ENCODE data around the gene NPIPA1. TPM values are rescaled to one million over a fixed set of nuclear protein-coding genes. Genes with fewer than 3 reads are reported as not detected.
"Not testable (repeated sequence)": the region's sequence is repeated elsewhere in the genome, so short reads cannot be mapped to it uniquely, and the experiment has no call there.

NPIPA1 gene
- total RNA-seq, 2 experiments from 2014 or later, result 66.7 to 124 TPM

- H3K36me3 ChIP-seq (ENCODE audit: insufficient read depth, low read length); H3K79me2 ChIP-seq (ENCODE audit: insufficient read depth, low read depth, low read length); H3K4me3 ChIP-seq (ENCODE audit: low read depth, low read length, poor library complexity, severe bottlenecking); H3K9me3 ChIP-seq (ENCODE audit: low read length); H3K27ac ChIP-seq (ENCODE audit: low read depth, low read length, poor library complexity, severe bottlenecking); H3K4me1 ChIP-seq (ENCODE audit: insufficient read depth, low read length, poor library complexity, severe bottlenecking); CTCF ChIA-PET (ENCODE audit: unreplicated experiment); DNase-seq (ENCODE audit: low spot score); H3K4me2 ChIP-seq (ENCODE audit: low read length); H3K9me2 ChIP-seq (ENCODE audit: insufficient read depth, low read length); intact Hi-C loops (cut with micrococcal nuclease; ENCODE audit: unreplicated experiment); BruUV-seq (replicated peaks); H2AFZ ChIP-seq (ENCODE audit: low read length); POLR2A ChIA-PET; H4K20me1 ChIP-seq (ENCODE audit: insufficient read depth, low read length): not testable (repeated sequence)
- peak; percentile 45; the same call in 1 of the 2 replicates for TF ChIP-seq CTCF (conservative IDR thresholded peaks at IDR 0.05; ENCODE audit: low read length)
Measured at GRCh38 chr16:14897006-14897664, 40.1 kb upstream of the NPIPA1 start.

GRCh38 chr16:14898162-14898561 is 39.1 kb upstream of the NPIPA1 start:
- CTCF ChIA-PET (ENCODE audit: unreplicated experiment); BruUV-seq (replicated peaks); H4K20me1 ChIP-seq (ENCODE audit: insufficient read depth, low read length); H3K27ac ChIP-seq (ENCODE audit: low read depth, low read length, poor library complexity, severe bottlenecking); intact Hi-C loops (cut with micrococcal nuclease; ENCODE audit: unreplicated experiment); H3K4me2 ChIP-seq (ENCODE audit: low read length); H2AFZ ChIP-seq (ENCODE audit: low read length); H3K79me2 ChIP-seq (ENCODE audit: insufficient read depth, low read depth, low read length); H3K4me3 ChIP-seq (ENCODE audit: low read depth, low read length, poor library complexity, severe bottlenecking); H3K36me3 ChIP-seq (ENCODE audit: insufficient read depth, low read length); H3K9me3 ChIP-seq (ENCODE audit: low read length); POLR2A ChIA-PET; H3K9me2 ChIP-seq (ENCODE audit: insufficient read depth, low read length); H3K4me1 ChIP-seq (ENCODE audit: insufficient read depth, low read length, poor library complexity, severe bottlenecking); DNase-seq (ENCODE audit: low spot score): not testable (repeated sequence)

- H3K27ac ChIP-seq (ENCODE audit: low read depth, low read length, poor library complexity, severe bottlenecking); H3K9me3 ChIP-seq (ENCODE audit: low read length); DNase-seq (ENCODE audit: low spot score); H3K4me2 ChIP-seq (ENCODE audit: low read length); BruUV-seq (replicated peaks); H4K20me1 ChIP-seq (ENCODE audit: insufficient read depth, low read length); H3K9me2 ChIP-seq (ENCODE audit: insufficient read depth, low read length); H3K4me1 ChIP-seq (ENCODE audit: insufficient read depth, low read length, poor library complexity, severe bottlenecking); H3K36me3 ChIP-seq (ENCODE audit: insufficient read depth, low read length); POLR2A ChIA-PET; H2AFZ ChIP-seq (ENCODE audit: low read length); H3K4me3 ChIP-seq (ENCODE audit: low read depth, low read length, poor library complexity, severe bottlenecking); CTCF ChIA-PET (ENCODE audit: unreplicated experiment); intact Hi-C loops (cut with micrococcal nuclease; ENCODE audit: unreplicated experiment); H3K79me2 ChIP-seq (ENCODE audit: insufficient read depth, low read depth, low read length): not testable (repeated sequence)
Measured at GRCh38 chr16:14903191-14903957, 33.9 kb upstream of the NPIPA1 start.

- H3K4me1 ChIP-seq (ENCODE audit: insufficient read depth, low read length, poor library complexity, severe bottlenecking); H3K4me3 ChIP-seq (ENCODE audit: low read depth, low read length, poor library complexity, severe bottlenecking); CTCF ChIA-PET (ENCODE audit: unreplicated experiment); H3K9me2 ChIP-seq (ENCODE audit: insufficient read depth, low read length); H3K27ac ChIP-seq (ENCODE audit: low read depth, low read length, poor library complexity, severe bottlenecking); intact Hi-C loops (cut with micrococcal nuclease; ENCODE audit: unreplicated experiment); H3K36me3 ChIP-seq (ENCODE audit: insufficient read depth, low read length); BruUV-seq (replicated peaks); H3K79me2 ChIP-seq (ENCODE audit: insufficient read depth, low read depth, low read length); POLR2A ChIA-PET; DNase-seq (ENCODE audit: low spot score); H2AFZ ChIP-seq (ENCODE audit: low read length); H3K4me2 ChIP-seq (ENCODE audit: low read length); H4K20me1 ChIP-seq (ENCODE audit: insufficient read depth, low read length); H3K9me3 ChIP-seq (ENCODE audit: low read length): not testable (repeated sequence)
Measured at GRCh38 chr16:14909744-14910143, 27.5 kb upstream of the NPIPA1 start.

DNA sequence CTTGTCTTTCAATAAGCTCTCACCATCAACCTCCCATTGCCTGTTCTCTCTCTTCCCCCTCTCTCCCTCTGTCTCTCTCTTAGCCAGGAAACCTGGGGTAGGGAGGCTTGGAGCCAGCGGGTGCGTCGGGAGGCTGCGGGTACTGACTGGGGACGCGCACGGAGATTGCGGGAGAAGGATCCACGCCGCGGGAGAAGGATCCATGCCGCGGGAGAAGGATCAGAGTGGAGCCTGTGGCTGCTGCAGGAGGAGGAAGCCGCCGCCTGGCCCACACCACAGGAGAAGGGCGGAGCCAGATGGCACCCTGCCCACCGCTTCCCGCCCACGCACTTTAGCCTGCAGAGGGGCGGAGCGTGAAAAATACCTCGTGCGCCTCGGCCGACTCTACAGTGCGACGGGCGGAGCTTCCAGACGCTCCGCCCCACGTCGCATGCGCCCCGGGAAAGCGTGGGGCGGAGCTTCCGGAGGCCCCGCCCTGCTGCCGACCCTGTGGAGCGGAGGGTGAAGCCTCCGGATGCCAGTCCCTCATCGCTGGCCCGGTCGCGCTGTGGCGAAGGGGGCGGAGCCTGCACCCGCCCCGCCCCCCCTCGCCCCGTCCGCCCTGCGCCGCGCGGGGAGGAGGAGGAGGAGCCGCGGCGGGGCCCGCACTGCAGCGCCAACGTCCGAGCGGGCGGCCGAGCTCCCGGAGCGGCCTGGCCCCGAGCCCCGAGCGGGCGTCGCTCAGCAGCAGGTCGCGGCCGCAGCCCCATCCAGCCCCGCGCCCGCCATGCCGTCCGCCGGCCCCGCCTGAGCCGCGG is 26.2 kb upstream of the NPIPA1 start:
- H3K9me2 ChIP-seq (ENCODE audit: insufficient read depth, low read length); BruUV-seq (replicated peaks); H3K27ac ChIP-seq (ENCODE audit: low read depth, low read length, poor library complexity, severe bottlenecking); H3K79me2 ChIP-seq (ENCODE audit: insufficient read depth, low read depth, low read length); H3K9me3 ChIP-seq (ENCODE audit: low read length); POLR2A ChIA-PET; H3K4me1 ChIP-seq (ENCODE audit: insufficient read depth, low read length, poor library complexity, severe bottlenecking); intact Hi-C loops (cut with micrococcal nuclease; ENCODE audit: unreplicated experiment); CTCF ChIA-PET (ENCODE audit: unreplicated experiment); H3K4me2 ChIP-seq (ENCODE audit: low read length); H2AFZ ChIP-seq (ENCODE audit: low read length); H3K36me3 ChIP-seq (ENCODE audit: insufficient read depth, low read length); H4K20me1 ChIP-seq (ENCODE audit: insufficient read depth, low read length); H3K4me3 ChIP-seq (ENCODE audit: low read depth, low read length, poor library complexity, severe bottlenecking); DNase-seq (ENCODE audit: low spot score): not testable (repeated sequence)
